ENCODE data around the gene SLC38A2. TPM values are rescaled to one million over a fixed set of nuclear protein-coding genes. Genes with fewer than 3 reads are reported as not detected.

Gene SLC38A2
- total RNA-seq, 4 donors from 2014 or later, result 104 to 300 (median 229) TPM

- intact Hi-C loops (cut with DNase I; ENCODE audit: low total_unique reads), result no loop called here
- WGBS, 2 donors (ENCODE audit: low coverage in 1 of 2), result 81 to 83% methylated on average over 4 of the region's 4 CpGs
- in situ Hi-C loops (cut with MboI; ENCODE audit: low pct_ligation_motif_present in 1 of 4, low pct_unique_long_range_greater_than_20kb in 1 of 4, low sequenced_read_pairs in 3 of 4), result loop anchor here in 1 of 4 donors (25.0 kb wide), 1 partner anchor 658 kb away; the partner anchor contains the start of gene ARID2
Measured at GRCh38 chr12:46395388-46395787, 22.8 kb upstream of the SLC38A2 start.

GRCh38 chr12:46391630-46392029, 19.1 kb upstream of the SLC38A2 start:
- no peak for DNase-seq
- Histone ChIP-seq H3K27ac (peak overlapping the region in 2 of 4 donors; percentile 67 to 70), H3K36me3 (no peaks in the 10 kb centered on the region), H3K4me3 (no peak overlapping the region), H3K9me3 (no peaks in the 10 kb centered on the region), H3K4me1 (peaks cover 13 to 49% (median 28%) of the 10 kb centered on the region in 4 donors), H3K27me3 (no peaks in the 10 kb centered on the region)
- intact Hi-C loops (cut with DNase I; ENCODE audit: low total_unique reads), result no loop called here
- in situ Hi-C loops (cut with MboI; ENCODE audit: low pct_ligation_motif_present in 1 of 4, low pct_unique_long_range_greater_than_20kb in 1 of 4, low sequenced_read_pairs in 3 of 4), result loop anchor here in 1 of 4 donors (25.0 kb wide), 1 partner anchor 654 kb away; the partner anchor contains the start of gene ARID2
- WGBS, 2 donors (ENCODE audit: low coverage in 1 of 2), result 80 to 82% methylated on average over 1 of the region's 1 CpG
- TF ChIP-seq POLR2A (IDR thresholded peaks at IDR 0.05) (no peak), EP300 (IDR thresholded peaks at IDR 0.05; ENCODE audit: low read depth) (no peak), POLR2AphosphoS5 (IDR thresholded peaks at IDR 0.05) (no peak)
- TF ChIP-seq, protein P1, sequence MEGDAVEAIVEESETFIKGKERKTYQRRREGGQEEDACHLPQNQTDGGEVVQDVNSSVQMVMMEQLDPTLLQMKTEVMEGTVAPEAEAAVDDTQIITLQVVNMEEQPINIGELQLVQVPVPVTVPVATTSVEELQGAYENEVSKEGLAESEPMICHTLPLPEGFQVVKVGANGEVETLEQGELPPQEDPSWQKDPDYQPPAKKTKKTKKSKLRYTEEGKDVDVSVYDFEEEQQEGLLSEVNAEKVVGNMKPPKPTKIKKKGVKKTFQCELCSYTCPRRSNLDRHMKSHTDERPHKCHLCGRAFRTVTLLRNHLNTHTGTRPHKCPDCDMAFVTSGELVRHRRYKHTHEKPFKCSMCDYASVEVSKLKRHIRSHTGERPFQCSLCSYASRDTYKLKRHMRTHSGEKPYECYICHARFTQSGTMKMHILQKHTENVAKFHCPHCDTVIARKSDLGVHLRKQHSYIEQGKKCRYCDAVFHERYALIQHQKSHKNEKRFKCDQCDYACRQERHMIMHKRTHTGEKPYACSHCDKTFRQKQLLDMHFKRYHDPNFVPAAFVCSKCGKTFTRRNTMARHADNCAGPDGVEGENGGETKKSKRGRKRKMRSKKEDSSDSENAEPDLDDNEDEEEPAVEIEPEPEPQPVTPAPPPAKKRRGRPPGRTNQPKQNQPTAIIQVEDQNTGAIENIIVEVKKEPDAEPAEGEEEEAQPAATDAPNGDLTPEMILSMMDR (IDR thresholded peaks at IDR 0.05), result no peak

More at GRCh38 chr12:46395388-46395787, 22.8 kb upstream of the SLC38A2 start:
- TF ChIP-seq POLR2AphosphoS5 (IDR thresholded peaks at IDR 0.05), result no peak
- TF ChIP-seq POLR2A (IDR thresholded peaks at IDR 0.05), result no peak
- TF ChIP-seq, protein P1 (IDR thresholded peaks at IDR 0.05), result no peak
- TF ChIP-seq EP300 (IDR thresholded peaks at IDR 0.05; ENCODE audit: low read depth), result no peak
- H3K27ac ChIP-seq, result no peak overlapping the region
- H3K9me3 ChIP-seq, result no peaks in the 10 kb centered on the region
- no peaks in the 10 kb centered on the region for H3K36me3 ChIP-seq
- no peak for DNase-seq
- no peak overlapping the region for H3K4me3 ChIP-seq
- no peaks in the 10 kb centered on the region for H3K27me3 ChIP-seq
- peaks cover 0 to 11% (median 7%) of the 10 kb centered on the region in 4 donors for H3K4me1 ChIP-seq

- H3K4me1 ChIP-seq, result peaks cover 13 to 56% (median 29%) of the 10 kb centered on the region in 4 donors
- DNase-seq, result no peak
- in situ Hi-C loops (cut with MboI; ENCODE audit: low pct_ligation_motif_present in 1 of 4, low pct_unique_long_range_greater_than_20kb in 1 of 4, low sequenced_read_pairs in 3 of 4), result loop anchor here in 1 of 4 donors (25.0 kb wide), 1 partner anchor 654 kb away; the partner anchor contains the start of gene ARID2
- WGBS, 2 donors (ENCODE audit: low coverage in 1 of 2), result 72 to 100% methylated on average over 1 to 4 of the region's 4 CpGs
- no peaks in the 10 kb centered on the region for H3K36me3 ChIP-seq
- H3K27me3 ChIP-seq, result no peaks in the 10 kb centered on the region
- no peak overlapping the region for H3K4me3 ChIP-seq
- intact Hi-C loops (cut with DNase I; ENCODE audit: low total_unique reads), result no loop called here
- H3K9me3 ChIP-seq, result no peaks in the 10 kb centered on the region
- H3K27ac ChIP-seq, result peak overlapping the region; percentile 57 to 99 (median 68)
- TF ChIP-seq EP300 (IDR thresholded peaks at IDR 0.05; ENCODE audit: low read depth), result no peak
- TF ChIP-seq, protein P1 (IDR thresholded peaks at IDR 0.05), result no peak
- no peak for TF ChIP-seq POLR2AphosphoS5 (IDR thresholded peaks at IDR 0.05)
- no peak for TF ChIP-seq POLR2A (IDR thresholded peaks at IDR 0.05)
Measured at GRCh38 chr12:46390881-46391280, 18.3 kb upstream of the SLC38A2 start.

- no peak for TF ChIP-seq POLR2AphosphoS5 (IDR thresholded peaks at IDR 0.05)
- no peak for TF ChIP-seq POLR2A (IDR thresholded peaks at IDR 0.05)
- no peak for TF ChIP-seq EP300 (IDR thresholded peaks at IDR 0.05; ENCODE audit: low read depth)
- TF ChIP-seq, protein P1 (IDR thresholded peaks at IDR 0.05), result no peak
- H3K27ac ChIP-seq, result peak overlapping the region; percentile 57 to 99 (median 68)
- H3K4me3 ChIP-seq, result peak overlapping the region in 1 of 4 donors; percentile 14
- H3K36me3 ChIP-seq, result no peaks in the 10 kb centered on the region
- 29 to 43% methylated on average over 1 of the region's 1 CpG for WGBS, 2 donors (ENCODE audit: low coverage in 1 of 2)
- no peak for DNase-seq
- peaks cover 17 to 62% (median 31%) of the 10 kb centered on the region in 4 donors for H3K4me1 ChIP-seq
- H3K27me3 ChIP-seq, result no peaks in the 10 kb centered on the region
- no peaks in the 10 kb centered on the region for H3K9me3 ChIP-seq
- in situ Hi-C loops (cut with MboI; ENCODE audit: low pct_ligation_motif_present in 1 of 4, low pct_unique_long_range_greater_than_20kb in 1 of 4, low sequenced_read_pairs in 3 of 4), result loop anchor here in 1 of 4 donors (25.0 kb wide), 1 partner anchor 653 kb away; the partner anchor contains the start of gene ARID2
- intact Hi-C loops (cut with DNase I; ENCODE audit: low total_unique reads), result no loop called here
Measured at GRCh38 chr12:46390304-46390703, 17.7 kb upstream of the SLC38A2 start.

Data from transverse colon (tissue), 4 donors.